ENCODE data around the gene SLCO2B1.
"Not testable (repeated sequence)": the region's sequence is repeated elsewhere in the genome, so short reads cannot be mapped to it uniquely, and the experiment has no call there.

Gene SLCO2B1, protein sequence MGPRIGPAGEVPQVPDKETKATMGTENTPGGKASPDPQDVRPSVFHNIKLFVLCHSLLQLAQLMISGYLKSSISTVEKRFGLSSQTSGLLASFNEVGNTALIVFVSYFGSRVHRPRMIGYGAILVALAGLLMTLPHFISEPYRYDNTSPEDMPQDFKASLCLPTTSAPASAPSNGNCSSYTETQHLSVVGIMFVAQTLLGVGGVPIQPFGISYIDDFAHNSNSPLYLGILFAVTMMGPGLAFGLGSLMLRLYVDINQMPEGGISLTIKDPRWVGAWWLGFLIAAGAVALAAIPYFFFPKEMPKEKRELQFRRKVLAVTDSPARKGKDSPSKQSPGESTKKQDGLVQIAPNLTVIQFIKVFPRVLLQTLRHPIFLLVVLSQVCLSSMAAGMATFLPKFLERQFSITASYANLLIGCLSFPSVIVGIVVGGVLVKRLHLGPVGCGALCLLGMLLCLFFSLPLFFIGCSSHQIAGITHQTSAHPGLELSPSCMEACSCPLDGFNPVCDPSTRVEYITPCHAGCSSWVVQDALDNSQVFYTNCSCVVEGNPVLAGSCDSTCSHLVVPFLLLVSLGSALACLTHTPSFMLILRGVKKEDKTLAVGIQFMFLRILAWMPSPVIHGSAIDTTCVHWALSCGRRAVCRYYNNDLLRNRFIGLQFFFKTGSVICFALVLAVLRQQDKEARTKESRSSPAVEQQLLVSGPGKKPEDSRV

DNA sequence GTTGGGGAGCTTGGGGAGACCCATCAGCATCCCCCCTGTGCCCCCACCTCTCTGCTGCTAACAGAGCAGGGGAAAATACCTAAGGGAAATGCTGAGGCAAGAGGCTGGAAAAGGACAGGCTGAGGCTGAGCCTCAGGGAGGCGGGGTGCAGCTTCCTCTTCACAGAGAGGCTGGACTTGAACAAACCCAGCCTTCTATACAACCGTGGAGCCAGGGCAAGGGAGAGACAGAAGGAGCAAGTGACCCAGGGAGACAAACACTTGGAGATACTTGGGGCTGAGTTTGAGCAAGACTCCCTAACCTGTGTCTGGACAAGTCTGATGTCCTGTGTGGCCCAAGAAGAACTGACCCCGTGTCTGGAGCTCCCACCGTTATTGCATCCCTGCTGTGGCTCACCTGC, at the start of gene SLCO2B1:
Gene SLCO2B1 (plus strand): TSS at position 229 of the 400 bp plus-strand sequence. CDS start 275 bp downstream, outside the sequence.
- Mint-ChIP-seq H3K4me3 (no peak within 1 kb of the TSS), H3K27ac (no peak within 1 kb of the TSS), H3K4me1 (ENCODE audit: low read depth) (peaks cover 3% of the 10 kb centered on the region), H3K36me3 (ENCODE audit: low read depth) (no peaks in the 10 kb centered on the region), H3K9me3 (no peaks in the 10 kb centered on the region), H3K27me3 (peaks cover 3% of the 10 kb centered on the region)
- DNase-seq: no peak

DNA sequence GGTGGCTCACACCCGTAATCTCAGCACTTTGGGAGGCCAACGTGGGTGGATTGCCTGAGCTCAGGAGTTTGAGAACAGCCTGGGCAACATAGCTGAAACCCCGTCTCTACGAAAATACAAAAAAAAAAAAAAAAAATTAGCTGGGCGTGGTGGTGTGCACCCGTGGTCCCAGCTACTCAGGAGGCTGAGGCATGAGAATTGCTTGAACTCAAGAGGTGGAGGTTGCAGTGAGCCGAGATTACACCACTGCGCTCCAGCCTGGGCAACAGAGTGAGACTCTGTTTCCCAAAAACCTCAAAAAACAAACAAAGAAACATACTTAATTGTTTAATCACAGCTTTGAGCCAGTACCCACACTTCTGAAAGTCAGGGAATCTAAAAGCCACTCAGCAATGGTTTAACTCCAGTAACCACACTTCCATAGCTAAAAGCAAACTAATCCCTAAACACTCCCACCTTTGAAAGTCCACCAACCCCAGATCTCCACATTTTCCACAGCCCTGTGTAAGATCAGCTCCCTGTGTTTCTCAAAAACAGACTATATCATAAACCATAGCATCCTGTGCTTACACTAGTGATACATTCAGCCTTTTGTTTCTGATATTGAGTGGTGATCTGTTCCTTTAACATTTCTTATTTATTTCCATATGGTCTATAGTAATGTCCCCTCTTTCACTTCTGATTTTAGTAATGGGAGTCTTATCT, 49.3 kb upstream of the SLCO2B1 start:
- H3K36me3 Mint-ChIP-seq (ENCODE audit: low read depth): no peaks in the 10 kb centered on the region
- H3K4me3 Mint-ChIP-seq: no peak overlapping the region
- DNase-seq: no peak
- H3K27me3 Mint-ChIP-seq: peaks cover 45% of the 10 kb centered on the region
- H3K4me1 Mint-ChIP-seq (ENCODE audit: low read depth): peaks cover 28% of the 10 kb centered on the region
- H3K9me3 Mint-ChIP-seq: no peaks in the 10 kb centered on the region
- H3K27ac Mint-ChIP-seq: no peak overlapping the region

DNA sequence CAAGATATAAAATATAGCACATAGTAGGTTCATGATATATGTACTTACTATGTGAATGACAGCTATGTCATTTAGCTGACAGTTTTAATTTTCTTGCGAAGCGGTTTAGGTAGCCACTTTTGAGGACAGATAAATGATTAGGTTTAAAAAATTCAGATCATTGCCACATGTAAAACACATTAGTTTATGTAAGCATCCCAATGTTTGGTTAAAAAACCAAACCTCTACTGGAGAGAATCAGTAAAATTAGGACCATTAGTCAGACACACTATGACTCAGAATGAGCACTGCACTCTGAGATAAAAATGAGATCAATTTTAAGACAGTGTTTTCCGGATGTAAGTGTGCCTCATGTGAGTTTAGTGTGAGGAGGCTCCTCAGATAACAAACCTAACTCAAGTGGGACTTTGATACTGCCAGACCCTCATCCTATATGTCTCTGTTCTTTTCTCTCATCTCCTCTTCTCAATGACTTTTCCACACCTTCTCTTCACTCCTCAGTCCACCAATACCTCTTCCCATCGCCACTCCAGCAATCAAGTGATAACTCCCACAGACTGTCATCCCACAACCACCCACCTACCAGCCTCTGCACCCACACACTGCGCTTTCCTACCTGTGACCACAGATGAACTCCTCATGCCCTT, 47.4 kb upstream of the SLCO2B1 start:
- peak overlapping the region; percentile 79 for H3K27ac Mint-ChIP-seq
- no peaks in the 10 kb centered on the region for H3K9me3 Mint-ChIP-seq
- peak overlapping the region; percentile 1 for H3K4me3 Mint-ChIP-seq
- no peak for DNase-seq
- peaks cover 28% of the 10 kb centered on the region for H3K4me1 Mint-ChIP-seq (ENCODE audit: low read depth)
- H3K27me3 Mint-ChIP-seq: peaks cover 46% of the 10 kb centered on the region
- no peaks in the 10 kb centered on the region for H3K36me3 Mint-ChIP-seq (ENCODE audit: low read depth)

DNA sequence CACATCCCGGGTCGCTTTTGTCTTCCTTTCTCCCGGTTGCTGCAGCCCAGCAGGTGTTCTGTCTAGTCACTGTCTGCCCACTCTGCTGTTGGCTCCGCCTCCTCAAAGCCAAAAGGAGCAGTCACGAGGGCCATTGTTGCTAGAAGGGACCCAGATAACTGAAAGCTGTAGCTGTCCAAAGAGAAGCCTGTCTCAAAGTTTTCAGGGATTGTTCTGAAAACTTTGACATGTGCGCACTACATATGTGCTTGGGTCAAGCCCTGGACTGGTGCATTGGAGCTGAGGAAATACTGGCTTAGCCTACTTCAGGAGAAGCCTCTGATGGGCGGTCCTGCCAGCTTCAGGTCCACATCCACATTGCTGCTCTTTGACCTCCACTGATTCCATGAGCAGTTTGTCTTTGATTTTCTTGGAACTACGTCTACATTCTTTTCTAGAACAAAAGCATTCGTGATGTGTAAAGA, 45.4 kb upstream of the SLCO2B1 start:
- Mint-ChIP-seq H3K9me3 (no peaks in the 10 kb centered on the region), H3K4me3 (no peak overlapping the region), H3K4me1 (ENCODE audit: low read depth) (peaks cover 22% of the 10 kb centered on the region), H3K36me3 (ENCODE audit: low read depth) (no peaks in the 10 kb centered on the region), H3K27ac (no peak overlapping the region), H3K27me3 (peaks cover 45% of the 10 kb centered on the region)
- DNase-seq: no peak

DNA sequence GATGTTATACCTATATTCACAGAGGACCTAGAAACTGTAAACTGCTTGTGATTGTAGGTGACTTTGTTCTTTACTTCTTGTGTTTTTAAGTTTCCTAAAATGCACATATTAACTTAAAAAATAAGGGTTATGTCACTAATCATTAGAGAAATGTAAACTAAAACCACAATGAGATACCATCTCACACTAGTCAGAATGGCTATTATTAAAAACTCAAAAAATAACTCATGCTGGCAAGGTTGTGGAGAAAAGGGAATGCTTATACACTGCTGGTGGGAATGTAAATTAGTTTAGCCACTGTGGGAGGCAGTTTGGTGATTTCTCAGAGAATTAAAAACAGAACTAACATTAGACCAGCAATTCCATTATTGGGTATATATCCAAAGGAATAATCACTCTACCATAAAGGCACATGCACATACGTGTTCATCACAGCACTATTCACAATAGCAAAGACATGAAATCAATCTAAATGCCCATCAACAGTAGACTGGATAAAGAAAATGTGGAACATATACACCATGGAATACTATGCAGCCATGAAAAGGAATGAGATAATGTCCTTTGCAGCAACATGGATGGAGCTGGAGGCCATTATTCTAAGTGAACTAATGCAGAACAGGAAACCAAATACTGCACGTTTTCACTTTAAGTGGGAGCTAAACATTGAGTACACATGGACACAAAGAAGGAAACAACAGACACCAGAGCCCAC, 44.8 kb upstream of the SLCO2B1 start:
- Mint-ChIP-seq H3K4me1 (ENCODE audit: low read depth) (peaks cover 18% of the 10 kb centered on the region), H3K27me3 (peaks cover 46% of the 10 kb centered on the region)
- not testable (repeated sequence) for DNase-seq; H3K36me3 Mint-ChIP-seq (ENCODE audit: low read depth); H3K9me3 Mint-ChIP-seq; H3K4me3 Mint-ChIP-seq; H3K27ac Mint-ChIP-seq

DNA sequence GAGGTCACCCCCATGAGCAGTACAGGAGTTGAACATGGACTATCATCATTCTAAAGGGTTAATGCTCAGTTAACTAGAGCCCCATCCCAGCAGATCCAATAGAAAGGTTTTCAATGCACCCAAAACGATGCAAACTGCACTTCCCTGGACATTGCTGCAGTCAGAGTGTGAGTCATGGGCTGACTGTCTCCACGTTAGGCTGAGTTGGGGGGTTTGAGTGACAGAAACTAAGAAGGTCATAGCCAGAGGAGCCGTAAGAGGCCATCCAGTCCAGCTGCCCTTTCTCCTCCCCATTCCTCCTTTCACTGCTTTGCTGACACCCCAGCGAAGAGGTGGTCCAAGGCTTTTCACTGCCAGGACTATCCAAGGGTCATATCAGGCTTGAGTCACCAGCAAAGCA, 43.7 kb upstream of the SLCO2B1 start:
- no peak overlapping the region for H3K4me3 Mint-ChIP-seq
- no peak for DNase-seq
- H3K4me1 Mint-ChIP-seq (ENCODE audit: low read depth): peaks cover 14% of the 10 kb centered on the region
- peaks cover 3% of the 10 kb centered on the region for H3K36me3 Mint-ChIP-seq (ENCODE audit: low read depth)
- peaks cover 42% of the 10 kb centered on the region for H3K27me3 Mint-ChIP-seq
- peaks cover 11% of the 10 kb centered on the region for H3K9me3 Mint-ChIP-seq
- H3K27ac Mint-ChIP-seq: no peak overlapping the region

DNA sequence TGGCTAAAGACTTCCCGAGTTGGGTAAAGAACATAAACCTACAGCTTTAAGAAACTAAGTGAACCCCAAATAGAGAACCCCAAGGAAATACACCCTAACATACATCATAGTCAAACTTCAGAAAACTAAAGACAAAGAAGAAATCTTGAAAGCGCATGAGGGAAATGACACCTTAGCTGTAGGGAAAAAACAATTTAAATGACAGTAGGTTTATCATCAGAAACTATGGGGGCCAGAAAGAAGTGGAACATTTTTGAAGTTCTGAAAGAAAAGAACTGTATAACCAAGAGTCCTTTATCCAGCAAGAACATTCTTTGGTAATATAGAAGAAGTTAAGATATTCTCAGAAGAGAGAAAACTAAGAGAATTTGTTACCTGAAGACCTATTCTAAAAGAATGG, 38.7 kb upstream of the SLCO2B1 start:
- DNase-seq: no peak
- H3K27ac Mint-ChIP-seq: no peak overlapping the region
- H3K36me3 Mint-ChIP-seq (ENCODE audit: low read depth): peaks cover 3% of the 10 kb centered on the region
- H3K9me3 Mint-ChIP-seq: peaks cover 21% of the 10 kb centered on the region
- H3K27me3 Mint-ChIP-seq: peaks cover 36% of the 10 kb centered on the region
- H3K4me1 Mint-ChIP-seq (ENCODE audit: low read depth): no peaks in the 10 kb centered on the region
- H3K4me3 Mint-ChIP-seq: no peak overlapping the region

DNA sequence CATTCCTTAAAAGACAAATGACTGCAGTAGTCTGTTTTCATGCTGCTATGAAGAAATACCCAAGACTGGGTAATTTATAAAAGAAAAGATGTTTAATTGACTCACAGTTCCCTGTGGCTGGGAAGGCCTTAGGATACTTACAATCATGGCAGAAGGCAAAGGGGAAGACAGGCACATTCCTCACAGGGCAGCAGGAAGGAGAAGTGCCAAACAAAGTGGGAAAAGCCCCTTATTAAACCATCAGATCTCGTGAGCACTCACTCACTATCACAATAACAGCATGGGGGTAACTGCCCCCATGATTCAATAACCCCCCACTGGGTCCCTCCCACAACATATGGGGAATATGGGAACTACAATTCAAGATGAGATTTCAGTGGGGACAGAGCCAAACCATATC, 37.9 kb upstream of the SLCO2B1 start:
- Mint-ChIP-seq H3K36me3 (ENCODE audit: low read depth) (peaks cover 3% of the 10 kb centered on the region), H3K4me3 (no peak overlapping the region), H3K4me1 (ENCODE audit: low read depth) (no peaks in the 10 kb centered on the region), H3K27ac (no peak overlapping the region), H3K27me3 (peaks cover 36% of the 10 kb centered on the region), H3K9me3 (peaks cover 21% of the 10 kb centered on the region)
- DNase-seq: no peak

DNA sequence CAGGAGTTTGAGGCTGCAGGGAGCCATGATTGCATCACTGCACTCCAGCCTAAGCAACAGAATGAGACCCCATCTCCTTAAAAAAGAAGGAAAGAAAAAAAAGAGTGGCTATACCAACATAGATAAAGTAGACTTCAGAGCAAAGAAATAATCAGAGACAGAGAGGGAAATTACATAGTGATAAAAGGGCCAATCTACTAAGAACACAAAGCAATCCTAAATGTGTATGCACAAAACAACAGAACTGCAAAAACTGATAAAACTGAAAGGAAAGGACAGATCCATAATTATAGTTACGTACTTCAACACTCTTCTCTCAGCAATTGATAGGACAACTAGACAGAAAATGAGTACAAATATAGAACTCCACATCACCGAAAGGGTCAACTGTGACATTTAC, 36.4 kb upstream of the SLCO2B1 start:
- Mint-ChIP-seq H3K27ac (no peak overlapping the region), H3K27me3 (peaks cover 43% of the 10 kb centered on the region), H3K36me3 (ENCODE audit: low read depth) (peaks cover 3% of the 10 kb centered on the region), H3K4me1 (ENCODE audit: low read depth) (no peaks in the 10 kb centered on the region), H3K9me3 (peaks cover 21% of the 10 kb centered on the region), H3K4me3 (no peak overlapping the region)
- DNase-seq: no peak

DNA sequence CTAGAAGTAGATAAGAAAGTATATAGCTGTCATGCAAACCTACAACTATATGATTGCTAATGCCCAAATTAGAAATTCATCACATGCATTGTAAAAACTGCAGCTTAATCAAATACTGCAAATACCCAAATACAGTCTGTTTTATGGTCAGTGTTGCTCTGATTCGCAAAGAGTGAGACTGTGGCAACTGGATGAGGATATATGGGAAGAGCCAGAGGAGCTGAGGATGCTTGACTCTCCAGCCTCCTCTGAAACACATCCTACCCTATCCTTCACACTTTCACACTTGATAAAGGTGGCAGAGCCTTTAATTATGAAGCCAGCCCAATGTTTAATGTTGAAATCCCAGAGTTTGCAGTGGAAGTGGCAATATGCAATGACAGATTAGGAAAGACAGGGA, 32.3 kb upstream of the SLCO2B1 start:
- H3K9me3 Mint-ChIP-seq: peaks cover 9% of the 10 kb centered on the region
- no peaks in the 10 kb centered on the region for H3K4me1 Mint-ChIP-seq (ENCODE audit: low read depth)
- H3K27me3 Mint-ChIP-seq: peaks cover 49% of the 10 kb centered on the region
- no peak overlapping the region for H3K4me3 Mint-ChIP-seq
- H3K36me3 Mint-ChIP-seq (ENCODE audit: low read depth): no peaks in the 10 kb centered on the region
- no peak overlapping the region for H3K27ac Mint-ChIP-seq
- DNase-seq: no peak

DNA sequence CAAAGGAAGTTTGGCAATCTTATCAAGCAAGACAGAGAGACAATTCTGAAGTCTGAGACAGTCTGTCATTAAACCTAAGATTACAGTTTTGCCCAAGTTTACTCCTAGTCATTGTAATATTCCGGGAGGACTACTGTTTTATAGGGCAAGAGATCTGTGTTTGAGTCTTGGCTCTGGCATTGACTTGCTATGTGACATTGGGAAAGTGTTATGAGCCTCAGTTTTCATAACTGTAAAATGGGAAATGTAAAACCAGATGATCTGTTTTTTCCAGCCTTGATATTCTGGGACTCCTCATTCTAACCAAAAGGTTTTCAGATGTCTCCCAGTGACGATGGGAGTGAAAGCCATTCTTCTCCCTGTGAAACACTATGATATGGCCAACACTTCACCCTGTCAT, 24.3 kb upstream of the SLCO2B1 start:
- no peak overlapping the region for H3K4me3 Mint-ChIP-seq
- H3K9me3 Mint-ChIP-seq: peaks cover 2% of the 10 kb centered on the region
- no peak overlapping the region for H3K27ac Mint-ChIP-seq
- DNase-seq: no peak
- peaks cover 44% of the 10 kb centered on the region for H3K27me3 Mint-ChIP-seq
- no peaks in the 10 kb centered on the region for H3K4me1 Mint-ChIP-seq (ENCODE audit: low read depth)
- no peaks in the 10 kb centered on the region for H3K36me3 Mint-ChIP-seq (ENCODE audit: low read depth)

DNA sequence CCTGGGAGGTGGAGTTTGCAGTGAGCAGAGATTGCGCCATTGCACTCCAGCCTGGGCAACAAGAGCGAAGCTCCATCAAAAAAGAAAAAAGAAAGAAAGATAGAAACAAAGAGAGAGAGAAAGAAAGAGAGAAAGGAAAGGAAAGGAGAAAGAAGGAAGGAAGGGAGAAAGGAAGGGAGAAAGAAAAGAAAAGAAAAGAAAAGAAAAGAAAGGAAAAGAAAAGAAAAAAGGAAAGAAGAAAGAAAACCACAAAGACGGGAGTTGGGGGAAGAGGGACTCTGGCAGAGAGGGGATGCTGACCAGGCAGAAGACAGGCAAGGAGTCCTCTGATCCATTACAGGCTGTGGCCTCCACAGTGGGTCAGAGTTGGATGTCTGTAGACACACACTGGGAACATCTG, 18.8 kb upstream of the SLCO2B1 start:
- Mint-ChIP-seq H3K9me3 (no peaks in the 10 kb centered on the region), H3K27ac (no peak overlapping the region), H3K4me1 (ENCODE audit: low read depth) (no peaks in the 10 kb centered on the region), H3K4me3 (no peak overlapping the region), H3K27me3 (peaks cover 31% of the 10 kb centered on the region), H3K36me3 (ENCODE audit: low read depth) (no peaks in the 10 kb centered on the region)
- DNase-seq: no peak

DNA sequence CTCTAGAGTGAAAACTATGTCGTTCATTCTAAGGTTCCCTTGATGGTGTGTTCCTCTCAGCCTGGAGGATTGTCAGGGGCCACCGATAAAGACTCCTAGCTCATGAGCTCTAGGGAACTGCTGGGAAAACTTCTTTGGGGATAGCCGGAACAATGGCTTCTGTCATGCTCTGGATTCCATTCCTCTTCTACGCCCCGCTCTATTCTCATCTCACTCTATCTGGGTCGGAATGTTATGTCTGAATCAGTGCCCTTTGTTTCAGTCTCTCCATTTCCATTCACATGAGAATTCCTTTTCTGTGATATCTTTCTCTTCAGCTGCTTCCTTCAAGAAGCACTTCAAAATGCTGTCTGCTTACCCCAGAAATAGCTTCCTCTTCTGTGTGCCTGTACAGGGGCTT, 16.9 kb upstream of the SLCO2B1 start:
- Mint-ChIP-seq H3K4me3 (no peak overlapping the region), H3K27me3 (peaks cover 20% of the 10 kb centered on the region), H3K4me1 (ENCODE audit: low read depth) (no peaks in the 10 kb centered on the region), H3K27ac (no peak overlapping the region), H3K36me3 (ENCODE audit: low read depth) (no peaks in the 10 kb centered on the region), H3K9me3 (no peaks in the 10 kb centered on the region)
- DNase-seq: no peak

Measured in activated T-cell treated with anti-CD3 and anti-CD28 coated beads, Interleukin-2, amount 50 U/mL, for 24 hours (primary cell).